H1 (cell line): ENCODE results near the gene ZRANB3. TPM values are rescaled to one million over a fixed set of nuclear protein-coding genes. Genes with fewer than 3 reads are reported as not detected.

Experiments used
- CTCF ChIA-PET: fragments of 300-600 bp; sonication (Branson Sonifier 250); formaldehyde crosslinking; loops from one replicate; lab custom pipeline; 2021; ENCODE audit not compliant: partially characterized antibody; lab: Charles Lee
- POLR2A ChIA-PET: fragments of 300-600 bp; sonication (Branson Sonifier 250); formaldehyde crosslinking; loops from one replicate; lab custom pipeline; 2021; ENCODE audit warnings: inconsistent platforms; ENCODE audit not compliant: partially characterized antibody; lab: Charles Lee
- DNase-seq, 2 experiments: peaks; one replicate each; pipeline versions ENCODE4 v3.0.0 to v3.0.0-alpha.2; 2010 to 2022; ENCODE audit warnings: low spot score in 2 of 2, low read depth in 1 of 2, mixed read lengths in 1 of 2
- FAIRE-seq: peaks from 2 replicates; lab custom pipeline; 2011; peaks lifted over from hg19 to GRCh38; lab: Jason Lieb, UNC
- H2AFZ ChIP-seq: 2 replicates; pipeline ENCODE4 v1.8.1; 2012; ENCODE audit warnings: low read length, inconsistent platforms
- H2AK5ac ChIP-seq: 2 replicates; pipeline ENCODE4 v1.6.1; 2013; ENCODE audit warnings: low read depth, low read length
- H2BK120ac ChIP-seq: replicated peaks from 2 replicates; pipeline ENCODE3; 2013; ENCODE audit warnings: low read depth, low read length, inconsistent platforms
- H2BK12ac ChIP-seq: 2 replicates; pipeline ENCODE4 v1.6.1; 2013; ENCODE audit warnings: low read depth, low read length
- H2BK15ac ChIP-seq: 2 replicates; pipeline ENCODE4 v1.6.1; 2013; ENCODE audit warnings: low read length
- H2BK20ac ChIP-seq: 2 replicates; pipeline ENCODE4 v1.6.1; 2013; ENCODE audit warnings: low read length
- H2BK5ac ChIP-seq: 2 replicates; pipeline ENCODE4 v1.6.1; 2013; ENCODE audit warnings: low read depth, low read length
- H3K14ac ChIP-seq: 2 replicates; pipeline ENCODE4 v1.6.1; 2013; ENCODE audit warnings: inconsistent platforms; ENCODE audit not compliant: insufficient read length
- H3K18ac ChIP-seq: 2 replicates; pipeline ENCODE4 v1.6.1; 2013; ENCODE audit warnings: low read length; ENCODE audit errors: extremely low read depth
- H3K23ac ChIP-seq: 2 replicates; pipeline ENCODE4 v1.6.1; 2013; ENCODE audit warnings: inconsistent platforms; ENCODE audit not compliant: insufficient read length
- H3K23me2 ChIP-seq: 2 replicates; pipeline ENCODE4 v1.6.1; 2013; ENCODE audit warnings: low read depth, low read length
- H3K27ac ChIP-seq: 2 replicates; pipeline ENCODE4 v1.6.1; 2011; ENCODE audit warnings: low read depth, low read length, inconsistent platforms
- H3K27me3 ChIP-seq, 4 experiments: replicated peaks in 1 of 4; 1 replicate in 1 of 4; 2 replicates in 3 of 4; pipeline versions ENCODE4 v1.6.1 to v1.8.1; 2011 to 2013; ENCODE audit warnings: low read length in 3 of 4, mild to moderate bottlenecking in 3 of 4, inconsistent platforms in 2 of 4, mixed read lengths in 2 of 4, moderate library complexity in 1 of 4; ENCODE audit not compliant: control insufficient read depth in 3 of 4, insufficient read depth in 3 of 4; ENCODE audit errors: extremely low read depth in 1 of 4
- H3K36me3 ChIP-seq, 4 experiments: 2 replicates each; pipeline versions ENCODE4 v1.6.1 to v1.8.1; 2011 to 2013; ENCODE audit warnings: mild to moderate bottlenecking in 4 of 4, low read length in 3 of 4, moderate library complexity in 2 of 4, control low read depth in 1 of 4, inconsistent platforms in 1 of 4; ENCODE audit not compliant: insufficient read depth in 4 of 4, control insufficient read depth in 2 of 4
- H3K4ac ChIP-seq: replicated peaks from 2 replicates; pipeline ENCODE3; 2013; ENCODE audit warnings: low read length, low read depth, mixed read lengths, inconsistent platforms; ENCODE audit not compliant: insufficient read length
- H3K4me1 ChIP-seq, 4 experiments: replicated peaks in 1 of 4; 1 replicate in 1 of 4; 2 replicates in 3 of 4; pipeline versions ENCODE4 v1.6.1 to v1.8.1; 2011 to 2013; ENCODE audit warnings: low read length in 3 of 4, inconsistent platforms in 2 of 4, mixed read lengths in 1 of 4; ENCODE audit not compliant: insufficient read depth in 4 of 4, control insufficient read depth in 3 of 4
- H3K4me2 ChIP-seq, 2 experiments: 2 replicates each; pipeline versions ENCODE4 v1.6.1 to v1.8.1; 2011 to 2013; ENCODE audit warnings: low read depth in 2 of 2, low read length in 2 of 2, control low read depth in 1 of 2, inconsistent platforms in 1 of 2, mild to moderate bottlenecking in 1 of 2; ENCODE audit not compliant: insufficient read depth in 1 of 2
- H3K4me3 ChIP-seq, 4 experiments: fragments of 200-600, 300-600 bp in 1 of 4; sonication (generic), shearing (Covaris generic), sonication (Bioruptor Twin) in 1 of 4; 2 replicates each; pipeline versions ENCODE4 v1.5.1 to v1.8.1; 2011 to 2016; ENCODE audit warnings: low read length in 4 of 4, low read depth in 3 of 4, control low read depth in 2 of 4, inconsistent platforms in 2 of 4, mild to moderate bottlenecking in 2 of 4, mixed read lengths in 1 of 4, moderate library complexity in 1 of 4; ENCODE audit not compliant: insufficient read depth in 2 of 4; ENCODE audit errors: extremely low read depth in 1 of 4
- H3K56ac ChIP-seq: replicated peaks from 2 replicates; pipeline ENCODE3; 2013; ENCODE audit warnings: low read depth, mild to moderate bottlenecking, mixed read lengths, low read length, inconsistent platforms; ENCODE audit not compliant: insufficient read length
- H3K79me1 ChIP-seq: 2 replicates; pipeline ENCODE4 v1.6.1; 2013; ENCODE audit warnings: low read depth, low read length, control low read depth
- H3K79me2 ChIP-seq, 2 experiments: 2 replicates each; pipeline versions ENCODE4 v1.6.1 to v1.8.1; 2012 to 2013; ENCODE audit warnings: low read length in 2 of 2, mild to moderate bottlenecking in 2 of 2, inconsistent platforms in 1 of 2; ENCODE audit not compliant: insufficient read depth in 2 of 2, control insufficient read depth in 1 of 2
- H3K9ac ChIP-seq, 4 experiments: replicated peaks in 1 of 4; 1 replicate in 1 of 4; 2 replicates in 3 of 4; pipeline versions ENCODE4 v1.6.1 to v1.8.1; 2011 to 2013; ENCODE audit warnings: low read depth in 3 of 4, low read length in 3 of 4, control low read depth in 2 of 4, mild to moderate bottlenecking in 2 of 4, moderate library complexity in 2 of 4, inconsistent platforms in 1 of 4; ENCODE audit errors: extremely low read depth in 1 of 4
- H3K9me3 ChIP-seq, 2 experiments: 2 replicates each; pipeline versions ENCODE4 v1.6.1 to v1.8.1; 2012 to 2013; ENCODE audit warnings: mild to moderate bottlenecking in 2 of 2, moderate library complexity in 2 of 2, control low read depth in 1 of 2, inconsistent platforms in 1 of 2, low read depth in 1 of 2, low read length in 1 of 2, mixed read lengths in 1 of 2; ENCODE audit not compliant: insufficient read depth in 2 of 2
- H4K20me1 ChIP-seq, 2 experiments: replicated peaks in 1 of 2; 2 replicates each; pipeline versions ENCODE3 to v1.8.1; 2011 to 2013; ENCODE audit warnings: inconsistent platforms in 2 of 2, low read length in 2 of 2, mild to moderate bottlenecking in 1 of 2; ENCODE audit not compliant: insufficient read depth in 2 of 2, control insufficient read depth in 1 of 2
- H4K5ac ChIP-seq: 2 replicates; pipeline ENCODE4 v1.6.1; 2013; ENCODE audit warnings: low read length, low read depth, mixed read lengths, inconsistent platforms; ENCODE audit not compliant: insufficient read length
- H4K8ac ChIP-seq: 2 replicates; pipeline ENCODE4 v1.8.0; 2013; ENCODE audit warnings: mild to moderate bottlenecking, moderate library complexity, low read length, inconsistent platforms; ENCODE audit not compliant: insufficient read depth; ENCODE audit errors: extremely low read depth
- H4K91ac ChIP-seq: replicated peaks from 2 replicates; pipeline ENCODE3; 2013; ENCODE audit warnings: low read length, mixed read lengths, inconsistent platforms; ENCODE audit not compliant: insufficient read length
- BCL11A ChIP-seq, 2 experiments: IDR thresholded peaks; one replicate each; pipeline ENCODE4 v1.6.1; 2011; ENCODE audit warnings: low read depth in 2 of 2, low read length in 2 of 2, mild to moderate bottlenecking in 2 of 2
- CHD1 ChIP-seq: IDR thresholded peaks from 2 replicates; pipeline ENCODE4 v1.6.1; 2012; ENCODE audit warnings: low read depth, low read length, improper control_type of control experiment
- E2F6 ChIP-seq: IDR thresholded peaks from 2 replicates; pipeline ENCODE4 v1.6.1; 2012; ENCODE audit warnings: inconsistent platforms
- JUN ChIP-seq: IDR thresholded peaks from 2 replicates; pipeline ENCODE4 v1.6.1; 2011; ENCODE audit warnings: low read depth, mild to moderate bottlenecking, improper control_type of control experiment, low read length
- RAD21 ChIP-seq, 2 experiments: IDR thresholded peaks in 1 of 2; conservative IDR thresholded peaks in 1 of 2; 2 replicates each; pipeline ENCODE4 v1.6.1; 2011; ENCODE audit warnings: low read depth in 2 of 2, low read length in 2 of 2, improper control_type of control experiment in 1 of 2, inconsistent platforms in 1 of 2, mild to moderate bottlenecking in 1 of 2, moderate library complexity in 1 of 2
- RFX5 ChIP-seq: IDR thresholded peaks from 2 replicates; pipeline ENCODE4 v1.6.1; 2011; ENCODE audit warnings: low read depth, low read length, improper control_type of control experiment, borderline replicate concordance
- RNF2 ChIP-seq: fragments of 200-900, 300-1000 bp; sonication (generic); IDR thresholded peaks from 2 replicates; pipeline ENCODE4 v1.7.1; 2016; ENCODE audit warnings: borderline replicate concordance, low read depth, mild to moderate bottlenecking, antibody characterized with exemption, low read length; ENCODE audit not compliant: poor library complexity, severe bottlenecking; ENCODE audit errors: missing control alignments
- RXRA ChIP-seq: IDR thresholded peaks from 2 replicates; pipeline ENCODE4 v1.6.1; 2011; ENCODE audit warnings: low read depth, mild to moderate bottlenecking, low read length, moderate library complexity; ENCODE audit not compliant: insufficient read depth
- SP1 ChIP-seq: IDR thresholded peaks from 2 replicates; pipeline ENCODE4 v1.6.1; 2011; ENCODE audit warnings: low read depth, low read length
- SP4 ChIP-seq: IDR thresholded peaks from 2 replicates; pipeline ENCODE4 v1.6.1; 2012; ENCODE audit warnings: low read length, inconsistent platforms
- TAF7 ChIP-seq: optimal IDR thresholded peaks from 2 replicates; pipeline ENCODE3; 2011; ENCODE audit warnings: low read depth, mild to moderate bottlenecking, inconsistent platforms, low read length, moderate library complexity, borderline replicate concordance
- WGBS, 2 experiments: shearing (Covaris generic) in 1 of 2; methylation state at CpG; one replicate each; pipeline versions ENCODE4 v1.1.6 to v1.1.7; 2013 to 2015; ENCODE audit warnings: low lambda C conversion rate in 2 of 2, mixed read lengths in 2 of 2, inconsistent platforms in 1 of 2, low coverage in 1 of 2, missing lambda C conversion rate in 1 of 2; ENCODE audit not compliant: insufficient replicate concordance in 2 of 2, insufficient coverage in 1 of 2, insufficient read length in 1 of 2; ENCODE audit errors: extremely low coverage in 1 of 2, missing lambda C conversion rate in 1 of 2; 5-methylcytosine and 5-hydroxymethylcytosine counted together
- polyA plus RNA-seq, 7 experiments: library from polyadenylated mRNA; depleted of rRNA in 3 of 7; stranded (reverse) in 5 of 7; unstranded in 2 of 7; fragments of >200 nt in 5 of 7; fragments of 200-250 nt in 2 of 7; gene quantifications; 1 replicate in 5 of 7; 2 replicates in 1 of 7; 4 replicates in 1 of 7; pipeline versions ENCODE4 v1.2.1 to v1.2.3, GENCODE V29; 2011 to 2013; ENCODE audit warnings: missing spikeins in 2 of 7, mixed read lengths in 2 of 7
- total RNA-seq: library from RNA; stranded (reverse); fragmentation: NEBNext Ultra II Directional; extraction: Animal tissue kit (Norgen Biotek cat#: 25700); gene quantifications from 2 replicates; pipeline ENCODE4 v1.2.1, GENCODE V29; 2021

The ZRANB3 gene
- total and polyA plus RNA-seq, 2 of the 8 experiments (the other 6 are each of a cell fraction or from before 2014, with no cell fraction given), result 4.5 to 19.3 TPM

DNA sequence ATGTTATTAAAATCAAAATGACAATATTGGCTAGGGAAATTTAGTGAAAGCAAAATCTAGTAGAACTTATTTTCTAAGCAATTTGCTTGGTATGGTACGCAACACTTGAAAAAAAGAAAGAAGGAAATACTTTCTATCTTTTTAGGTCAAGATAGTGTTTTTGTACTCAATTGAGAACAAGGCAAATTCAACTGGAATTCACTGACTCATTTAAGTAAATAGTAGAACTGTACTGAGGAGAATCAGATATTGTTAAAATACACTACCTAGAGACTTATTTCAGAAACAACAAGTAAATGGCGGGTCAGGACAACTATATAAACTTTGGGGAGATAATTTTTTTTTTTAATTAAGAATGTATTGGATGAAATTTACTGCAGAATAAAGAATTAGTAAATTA is 18.9 kb downstream of the ZRANB3 start:
- Histone ChIP-seq H4K20me1 (no peaks in the 10 kb centered on the region), H2AK5ac (no peak overlapping the region), H4K8ac (no peak overlapping the region), H4K5ac (no peak overlapping the region), H3K4me3 (no peak overlapping the region), H3K18ac (no peak overlapping the region), H3K27ac (no peak overlapping the region), H2BK20ac (no peak overlapping the region), H3K4me2 (no peak overlapping the region), H3K23me2 (no peaks in the 10 kb centered on the region), H2AFZ (no peak overlapping the region), H3K4me1 (no peaks in the 10 kb centered on the region), H4K91ac (no peak overlapping the region), H3K79me1 (no peaks in the 10 kb centered on the region), H3K36me3 (peaks cover 0 to 17% (median 4%) of the 10 kb centered on the region in 4 experiments; a peak in 3 of 8 replicates), H2BK5ac (no peak overlapping the region), H3K27me3 (no peaks in the 10 kb centered on the region), H3K9ac (no peak overlapping the region), H3K14ac (no peak overlapping the region), H2BK120ac (no peak overlapping the region), H3K79me2 (0 out of 4 replicates have a peak, but pooled peaks cover 0 to 3% of the 10 kb centered on the region in 2 experiments), H2BK15ac (no peak overlapping the region), H3K56ac (no peak overlapping the region), H3K23ac (no peak overlapping the region), H2BK12ac (no peak overlapping the region), H3K9me3 (peaks cover 21 to 26% of the 10 kb centered on the region in 2 experiments; a peak in 3 of 4 replicates), H3K4ac (no peak overlapping the region)
- DNase-seq (no peak), FAIRE-seq (no peak)
- ChIA-PET POLR2A (no interaction called here), CTCF (no interaction called here)
- WGBS, 2 experiments, result 92% methylated on average over 2 of the region's 2 CpGs; no CpG with 5 or more reads in 1 of the 2 experiments
- no peak for TF ChIP-seq RXRA
- no peak for TF ChIP-seq TAF7
- TF ChIP-seq RAD21 (IDR thresholded peaks at IDR 0.05 in 1 of 2, conservative IDR thresholded peaks at IDR 0.05 in 1 of 2; ENCODE audit: low read depth in 2 of 2, low read length in 2 of 2), result no peak
- no peak for TF ChIP-seq RNF2
- TF ChIP-seq SP1, result no peak
- no peak for TF ChIP-seq E2F6
- no peak for TF ChIP-seq CHD1
- no peak for TF ChIP-seq BCL11A (IDR thresholded peaks at IDR 0.05; ENCODE audit: low read depth in 2 of 2, low read length in 2 of 2)
- TF ChIP-seq RFX5, result no peak
- no peak for TF ChIP-seq SP4
- no peak for TF ChIP-seq JUN
